NCI-H82 treated with DMSO at 0.1 percent for 48 hours (cell line): ENCODE results near the gene CLIP2.
"Not testable (repeated sequence)": the region's sequence is repeated elsewhere in the genome, so short reads cannot be mapped to it uniquely, and the experiment has no call there.

Source experiments
- DNase-seq: peaks from one replicate; lab custom pipeline; 2025; ENCODE audit not compliant: unreplicated experiment; lab: John Stamatoyannopoulos, UW

The CLIP2 gene

DNA sequence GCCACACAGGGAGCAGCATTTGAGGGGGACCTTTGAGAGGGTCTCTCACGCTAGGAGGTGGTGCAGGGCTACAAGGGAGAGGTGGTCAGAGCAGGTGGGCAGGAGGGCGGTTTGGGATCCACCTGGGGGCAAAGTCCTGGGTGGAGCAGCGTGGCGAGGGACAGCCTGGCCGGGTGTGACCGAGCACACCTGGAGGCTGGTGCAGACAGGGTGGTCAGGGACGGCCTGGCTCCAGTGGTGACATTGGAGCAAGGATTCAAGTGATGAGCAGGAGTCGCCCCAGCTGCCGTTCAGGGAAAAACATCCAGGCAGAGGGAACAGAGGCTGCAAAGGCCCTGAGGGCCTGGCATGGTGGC, 36.0 kb downstream of the CLIP2 start:
- DNase-seq = no peak

DNA sequence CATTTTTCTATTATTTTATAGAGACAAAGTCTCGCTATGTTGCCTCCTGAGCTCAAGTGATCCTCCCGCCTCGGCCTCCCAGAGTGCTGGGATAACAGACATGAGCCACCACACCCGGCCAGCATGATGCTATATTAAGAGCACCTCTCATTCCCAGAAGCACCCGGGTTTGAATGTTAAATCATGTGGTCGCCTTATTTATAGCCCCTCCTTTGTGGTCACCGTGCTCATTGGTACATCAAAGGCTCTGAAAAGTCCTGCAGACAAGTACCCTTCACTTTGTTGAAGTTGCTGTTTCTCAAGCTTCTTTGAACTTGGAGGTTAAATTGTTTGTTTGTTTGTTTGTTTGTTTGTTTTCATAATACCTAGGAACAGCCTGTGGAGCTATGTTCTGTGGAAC, 40.0 kb downstream of the CLIP2 start:
- DNase-seq = no peak

DNA sequence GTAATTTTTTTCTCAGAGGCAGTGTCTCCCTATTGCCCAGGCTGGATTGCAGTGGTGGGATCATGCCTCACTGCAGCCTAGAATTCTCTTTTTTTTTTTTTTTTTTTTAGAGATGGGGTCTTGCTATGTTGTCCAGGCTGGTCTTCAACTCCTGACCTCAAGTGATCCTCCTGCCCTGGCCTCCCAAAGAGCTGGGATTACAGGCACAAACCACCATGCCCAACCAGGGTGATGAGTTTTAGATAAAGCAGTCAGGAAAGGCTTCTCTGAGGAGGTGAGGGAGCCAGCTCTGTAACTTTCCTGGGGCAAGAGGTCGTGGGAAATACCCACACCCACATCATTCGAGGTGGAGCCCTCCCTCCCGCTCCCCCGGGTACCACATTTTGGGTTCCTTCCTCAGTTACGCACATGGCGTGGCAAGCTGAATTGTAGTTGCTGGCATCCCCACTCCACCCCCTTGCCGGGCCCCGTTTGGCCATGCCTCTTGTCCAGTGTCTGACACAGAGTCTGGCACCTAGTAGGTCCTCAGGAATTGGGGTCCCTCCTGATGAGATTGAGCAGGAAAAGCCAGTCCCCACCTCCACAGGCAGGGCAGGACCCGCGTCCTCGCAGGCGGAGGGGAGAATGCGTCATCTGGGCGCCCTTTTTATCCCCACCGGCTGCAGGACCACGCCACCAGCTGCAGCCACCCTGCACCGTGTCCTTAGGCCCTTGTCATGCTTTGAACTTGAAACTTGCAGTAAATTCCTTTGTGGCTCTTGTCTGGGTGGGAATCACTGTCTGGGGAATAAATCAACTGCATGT, 43.4 kb downstream of the CLIP2 start:
- DNase-seq = no peak

DNA sequence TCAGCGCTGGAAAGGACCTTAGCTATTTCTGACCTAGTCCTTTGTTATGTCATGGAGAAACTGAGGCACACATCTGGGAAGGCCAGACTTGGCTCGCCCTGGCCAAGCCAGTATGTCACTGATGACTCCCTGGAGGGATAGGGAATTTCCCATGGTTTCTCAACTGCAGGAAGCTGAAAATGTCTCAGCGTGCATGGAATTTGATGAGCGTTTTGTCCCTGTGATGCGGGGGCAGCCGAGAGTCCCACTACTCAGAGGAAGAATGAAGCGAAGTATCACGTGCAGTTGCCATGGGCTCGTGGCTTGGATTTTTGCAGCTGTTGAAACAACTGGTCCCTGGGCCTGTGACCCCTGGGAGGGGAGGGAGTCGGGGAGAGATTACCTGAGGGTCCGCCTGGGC, 44.8 kb downstream of the CLIP2 start:
- no peak for DNase-seq

- DNase-seq = no peak
These were observed 48.7 kb downstream of the CLIP2 start for GRCh38 chr7:74337926-74338325.

- no peak for DNase-seq
These were observed 49.3 kb downstream of the CLIP2 start for GRCh38 chr7:74338366-74339108.

DNA sequence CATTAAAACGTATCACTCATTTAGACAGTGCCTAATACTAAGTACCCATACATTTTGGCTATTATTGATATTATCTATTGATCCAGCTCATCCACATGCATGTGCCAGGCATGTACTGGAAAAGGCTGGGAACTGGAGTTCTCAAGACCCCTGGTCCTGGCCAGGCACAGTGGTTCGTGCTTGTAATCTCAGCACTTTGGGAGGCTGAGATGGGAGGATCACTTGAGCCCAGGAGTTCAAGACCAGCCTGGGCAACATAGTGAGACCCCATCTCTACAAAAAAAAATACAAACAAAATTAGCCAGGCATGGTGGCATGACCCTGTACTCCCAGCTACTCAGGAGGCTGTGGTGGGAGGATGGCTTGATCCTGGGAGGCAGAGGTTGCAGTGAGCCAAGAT, 50.4 kb downstream of the CLIP2 start:
- DNase-seq = not testable (repeated sequence)

DNA sequence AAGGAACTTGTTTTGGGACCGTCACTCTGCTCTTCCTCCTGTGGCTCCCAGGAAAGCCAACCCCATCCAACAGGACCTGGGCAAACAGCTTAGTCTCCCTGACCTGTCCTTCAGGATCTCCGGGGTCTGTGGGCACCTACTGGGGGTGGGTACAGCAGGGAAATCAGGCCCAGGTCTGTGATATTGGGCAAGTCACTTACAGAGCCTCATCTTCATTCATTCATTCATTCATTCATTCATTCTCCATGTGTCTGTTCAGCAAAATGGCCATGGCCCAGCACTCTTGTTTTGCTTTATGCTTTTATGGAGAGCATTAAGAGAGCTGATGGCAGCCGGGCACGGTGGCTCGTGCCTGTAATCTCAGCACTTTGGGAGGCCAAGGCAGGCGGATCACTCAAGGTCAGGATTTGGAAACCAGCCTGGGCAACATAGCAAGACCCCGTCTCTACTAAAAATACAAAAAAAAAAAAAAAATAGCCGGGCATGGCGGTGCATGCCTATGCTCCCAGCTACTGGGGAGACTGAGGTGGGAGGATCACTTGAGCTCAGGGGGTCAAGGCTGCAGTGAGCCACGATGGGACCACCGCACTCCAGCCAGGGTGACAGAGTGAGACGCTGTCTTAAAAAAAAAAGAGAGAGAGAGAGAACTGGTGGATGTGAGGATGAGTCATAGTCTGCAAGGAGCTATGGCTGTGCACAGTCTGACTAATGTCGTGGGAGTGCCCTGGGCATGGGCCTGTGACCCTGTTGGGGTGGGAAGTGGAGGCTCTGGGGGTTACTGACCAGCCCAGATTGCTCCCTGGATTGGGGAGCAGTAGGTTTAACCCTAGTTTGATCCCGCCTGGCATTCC, 54.3 kb downstream of the CLIP2 start:
- no peak for DNase-seq

DNA sequence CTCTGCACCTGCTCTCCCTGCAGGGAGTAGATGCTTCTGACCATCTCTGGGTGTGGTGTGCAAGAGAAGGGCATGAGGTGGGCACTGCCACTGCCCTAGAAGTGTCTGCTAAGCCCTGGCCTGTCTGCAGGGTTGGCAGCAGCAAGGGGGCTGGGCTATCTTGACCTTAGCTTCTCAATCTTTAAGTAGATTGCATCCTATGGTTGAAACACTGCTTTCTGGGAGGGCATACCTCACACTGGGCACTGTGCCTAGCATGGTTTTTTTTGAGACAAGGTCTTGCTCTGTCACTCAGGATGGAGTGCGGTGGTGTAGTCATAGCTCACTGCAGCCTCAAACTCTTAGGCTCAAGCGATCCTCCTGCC, 54.9 kb downstream of the CLIP2 start:
- no peak for DNase-seq

- DNase-seq = no peak
These were observed 55.6 kb downstream of the CLIP2 start for GRCh38 chr7:74344786-74345185.

- no peak for DNase-seq
These were observed 56.8 kb downstream of the CLIP2 start for GRCh38 chr7:74345970-74346369.

DNA sequence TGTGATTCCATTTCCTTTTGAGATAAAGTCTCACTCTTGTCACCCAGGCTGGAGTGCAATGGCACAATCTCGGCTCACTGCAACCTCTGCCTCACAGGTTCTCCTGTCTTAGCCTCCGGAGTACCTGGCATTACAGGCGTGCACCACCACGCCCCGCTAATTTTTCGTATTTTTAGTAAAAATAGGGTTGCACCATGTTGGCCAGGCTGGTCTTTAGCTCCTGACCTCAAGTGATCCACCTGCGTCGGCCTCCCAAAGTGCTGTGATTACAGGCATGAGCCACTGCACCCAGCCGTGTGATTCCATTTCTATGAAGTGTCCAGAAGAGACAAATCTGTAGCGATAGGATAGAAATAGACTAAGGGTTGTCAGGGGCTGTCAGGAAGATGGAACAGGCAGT, 60.4 kb downstream of the CLIP2 start:
- DNase-seq = no peak

DNA sequence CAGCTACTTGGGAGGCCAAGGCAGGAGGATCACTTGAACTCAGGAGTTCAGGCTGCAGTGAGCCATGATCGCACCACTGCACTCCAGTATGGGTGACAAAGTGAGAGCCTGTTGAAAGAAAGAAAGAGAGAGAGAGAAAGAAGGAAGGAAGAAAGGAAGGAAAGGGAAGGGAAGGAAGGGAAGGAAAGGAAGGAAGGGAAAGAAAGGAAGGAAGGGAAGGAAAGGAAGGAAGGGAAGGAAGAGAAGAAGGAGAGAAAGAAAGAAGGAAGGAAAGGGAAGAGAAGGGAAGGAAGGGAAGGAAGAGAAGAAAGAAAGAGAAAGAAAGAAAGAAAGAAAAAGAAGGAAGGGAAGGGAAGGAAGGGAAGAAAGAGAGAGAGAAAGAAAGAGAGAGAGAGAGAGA, 61.5 kb downstream of the CLIP2 start:
- no peak for DNase-seq

GRCh38 chr7:74351836-74352235, 62.6 kb downstream of the CLIP2 start:
- DNase-seq = no peak

DNA sequence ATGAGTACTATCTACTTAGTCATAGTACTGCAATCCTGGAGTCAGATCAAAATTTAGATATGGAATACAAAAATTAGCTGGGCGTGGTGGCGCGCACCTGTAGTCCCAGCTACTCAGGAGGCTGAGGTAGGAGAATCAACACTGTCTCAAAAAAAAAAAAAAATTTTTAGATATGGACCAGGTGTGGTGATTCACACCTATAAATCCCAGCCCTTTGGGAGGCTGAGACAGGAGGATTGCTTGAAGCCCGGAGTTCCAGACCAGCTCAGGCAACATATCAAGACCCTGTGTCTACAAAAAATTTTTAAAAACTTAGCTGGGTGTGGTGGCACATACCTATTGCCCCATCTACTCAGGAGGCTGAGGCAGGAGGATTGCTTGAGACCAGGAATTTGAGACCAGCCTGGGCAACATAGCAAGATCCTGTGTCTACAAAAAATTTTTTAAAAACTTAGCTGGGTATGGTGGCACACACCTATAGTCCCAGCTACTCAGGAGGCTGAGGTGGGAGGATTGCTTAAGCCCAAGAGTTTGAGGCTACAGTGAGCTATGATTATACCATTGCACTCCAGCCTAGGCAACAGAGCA, 63.4 kb downstream of the CLIP2 start:
- DNase-seq = not testable (repeated sequence)

- no peak for DNase-seq
These were observed 64.8 kb downstream of the CLIP2 start for GRCh38 chr7:74354009-74354408.

GRCh38 chr7:74355091-74355490, 65.9 kb downstream of the CLIP2 start:
- no peak for DNase-seq

- no peak for DNase-seq
These were observed 67.5 kb downstream of the CLIP2 start for GRCh38 chr7:74356589-74357315.

GRCh38 chr7:74360008-74360407, 70.8 kb downstream of the CLIP2 start:
- no peak for DNase-seq

DNA sequence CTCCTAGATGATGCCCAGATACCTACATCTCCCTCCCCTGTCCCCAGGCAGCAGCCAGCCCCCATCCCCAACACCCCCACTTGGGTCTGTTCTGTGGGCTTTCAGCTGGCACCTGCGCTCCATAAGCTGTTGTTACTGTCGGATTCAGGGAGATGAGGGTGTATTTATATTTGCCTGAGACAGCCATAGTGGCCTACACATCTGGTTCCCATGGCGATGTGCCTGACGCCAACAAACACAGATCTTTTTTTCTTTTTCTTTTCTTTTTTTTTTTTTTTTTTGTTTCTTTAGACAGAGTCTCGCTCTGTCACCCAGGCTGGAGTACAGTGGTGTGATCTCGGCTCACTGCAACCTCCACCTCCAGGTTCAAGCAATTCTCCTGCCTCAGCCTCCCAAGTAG, 73.1 kb downstream of the CLIP2 start:
- no peak for DNase-seq

DNA sequence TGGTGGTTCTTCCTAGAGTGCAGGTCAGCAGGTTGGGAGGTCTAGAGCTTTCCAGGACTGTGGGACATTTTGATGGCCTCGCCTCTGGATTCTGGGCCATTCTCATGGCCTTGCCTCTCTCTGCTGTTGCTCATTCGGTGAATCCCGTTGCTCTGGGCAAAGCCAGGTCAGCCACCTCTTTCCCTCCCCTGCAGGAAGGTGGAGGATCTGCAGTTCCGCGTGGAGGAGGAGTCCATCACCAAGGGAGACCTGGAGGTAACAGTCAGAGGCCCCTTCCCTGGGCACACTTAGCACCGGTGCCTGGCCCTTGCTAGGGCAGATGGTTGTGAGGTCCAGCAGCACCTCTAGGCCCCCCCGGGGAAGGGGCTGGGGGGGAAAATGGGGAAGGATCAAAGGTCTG, 74.9 kb downstream of the CLIP2 start:
- DNase-seq = no peak
